Stimulated activated CD4-positive, alpha-beta T cell treated with anti-CD3 and anti-CD28 coated beads, TNF-alpha, amount 100 ng/mL, for 4 hours (primary cell): ENCODE data around the gene PDXP.

Experiments
- DNase-seq, 3 experiments: peaks; one replicate each; pipeline ENCODE4 v3.0.0-alpha.2; 2020; ENCODE audit warnings: low read depth in 3 of 3

PDXP gene

GRCh38 chr22:37697538-37697835 lies 39.0 kb downstream of the PDXP start:
- no peak for DNase-seq

- no peak for DNase-seq
Observed at GRCh38 chr22:37701141-37701786, 42.7 kb downstream of the PDXP start.

DNA sequence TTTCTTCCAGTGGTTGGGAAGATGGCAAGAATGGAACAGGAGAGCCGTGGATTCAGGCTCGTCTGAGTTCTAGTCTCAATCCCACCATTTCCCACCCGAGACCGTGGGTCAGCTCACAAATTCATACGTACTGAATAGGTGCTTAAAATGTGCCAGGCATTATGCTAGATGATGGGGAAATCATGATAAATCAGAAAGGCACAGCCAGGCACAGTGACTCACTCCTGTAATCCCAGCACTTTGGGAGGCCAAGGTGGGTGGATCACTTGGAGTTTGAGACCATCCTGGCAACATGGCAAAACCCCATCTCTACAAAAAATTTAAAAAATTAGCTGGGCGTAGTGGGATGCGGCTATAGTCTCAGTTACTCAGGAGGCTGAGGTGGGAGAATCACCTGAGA lies 45.4 kb downstream of the PDXP start:
- no peak for DNase-seq

DNA sequence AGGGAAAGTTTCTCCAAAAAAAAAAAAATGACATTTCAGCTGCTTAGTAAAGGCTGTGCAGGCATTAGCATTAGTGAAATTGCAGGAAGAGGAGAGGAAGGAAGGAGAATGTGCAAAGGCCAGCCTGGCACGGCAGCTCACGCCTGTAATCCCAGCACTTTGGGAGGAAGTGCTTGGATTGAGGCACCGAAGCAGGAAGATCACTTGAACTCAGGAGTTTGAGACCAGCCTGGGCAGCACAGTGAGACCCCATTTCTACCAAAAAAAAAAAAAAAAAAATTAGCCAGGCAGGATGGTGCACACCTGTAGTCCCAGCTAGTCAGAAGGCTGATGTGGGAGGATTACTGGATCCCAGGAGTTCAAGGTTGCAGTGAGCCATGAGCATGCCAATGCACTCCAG lies 46.1 kb downstream of the PDXP start:
- DNase-seq: no peak

DNA sequence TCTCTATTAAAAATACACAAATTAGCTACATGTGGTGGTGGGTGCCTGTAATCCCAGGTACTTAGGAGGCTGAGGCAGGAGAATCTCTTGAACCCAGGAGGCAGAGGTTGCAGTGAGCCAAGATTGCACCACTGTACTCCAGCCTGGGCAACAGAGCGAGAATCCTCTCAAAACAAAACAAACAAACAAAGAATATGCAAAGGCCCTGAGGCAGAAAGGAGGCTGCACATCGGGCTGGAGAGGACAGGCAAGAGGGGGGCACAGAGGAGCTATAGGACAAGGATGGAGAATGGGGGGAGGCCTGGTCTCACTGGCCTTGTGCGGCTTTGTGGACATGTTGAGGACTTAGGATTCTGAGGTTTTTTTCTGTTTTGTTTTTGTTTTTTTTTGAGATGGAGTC lies 46.7 kb downstream of the PDXP start:
- no peak for DNase-seq

- no peak for DNase-seq
Observed at GRCh38 chr22:37708580-37709444, 50.3 kb downstream of the PDXP start.

GRCh38 chr22:37709445-37709765 lies 50.9 kb downstream of the PDXP start:
- no peak for DNase-seq

GRCh38 chr22:37710675-37711074 lies 52.2 kb downstream of the PDXP start:
- DNase-seq: no peak

DNA sequence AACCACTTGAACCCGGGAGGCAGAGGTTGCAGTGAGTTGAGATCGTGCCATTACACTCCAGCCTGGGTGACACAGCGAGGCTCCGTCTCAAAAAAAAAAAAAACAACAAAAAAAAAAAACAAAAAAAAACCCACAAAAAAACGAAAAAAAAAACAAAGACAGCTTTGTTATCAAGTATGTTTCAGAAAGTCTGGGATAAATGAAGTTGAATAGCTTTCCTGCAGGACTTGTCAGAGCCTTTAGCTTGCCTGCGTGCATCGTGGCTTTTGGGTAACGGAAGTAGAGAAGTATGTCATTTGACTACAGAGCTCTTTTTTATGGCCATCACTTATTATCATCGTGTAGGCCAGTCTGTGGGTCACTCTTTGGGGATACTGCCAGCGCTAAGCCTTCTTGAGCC lies 53.0 kb downstream of the PDXP start:
- no peak for DNase-seq

DNA sequence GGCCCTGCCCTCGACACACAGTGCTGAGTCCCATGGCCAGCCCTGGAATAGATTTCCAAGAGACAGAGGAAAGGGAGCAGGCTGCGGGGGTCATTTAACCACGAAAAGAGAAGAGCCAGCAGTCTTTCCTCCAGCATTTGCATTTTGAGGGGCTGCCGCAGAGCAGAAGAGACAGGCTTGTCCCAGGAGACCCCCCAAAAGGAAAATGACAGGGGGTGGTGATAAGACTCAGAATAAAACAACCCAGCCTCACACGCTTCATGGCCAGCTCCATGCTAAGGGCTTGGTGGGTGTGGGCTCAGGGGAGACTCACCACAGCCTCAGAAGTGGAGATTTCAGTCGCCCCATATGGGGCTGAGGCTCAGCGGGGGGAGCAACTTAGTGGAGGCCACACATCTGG lies 55.2 kb downstream of the PDXP start:
- DNase-seq: no peak

- DNase-seq: no peak
Observed at GRCh38 chr22:37714634-37715033, 56.1 kb downstream of the PDXP start.

GRCh38 chr22:37715760-37716159 lies 57.2 kb downstream of the PDXP start:
- no peak for DNase-seq
